ENCODE results near the gene RNF114.
"Not testable (repeated sequence)": the region's sequence is repeated elsewhere in the genome, so short reads cannot be mapped to it uniquely, and the experiment has no call there.

Gene RNF114

GRCh38 chr20:49987015-49987867 lies 51.0 kb downstream of the RNF114 start:
- DNase-seq: no peak

- no peak for DNase-seq
Observed at GRCh38 chr20:49987868-49988690, 51.9 kb downstream of the RNF114 start.

GRCh38 chr20:49989234-49990065 lies 53.3 kb downstream of the RNF114 start:
- DNase-seq: no peak

- no peak for DNase-seq
Observed at GRCh38 chr20:49990271-49990720, 54.1 kb downstream of the RNF114 start.

GRCh38 chr20:49993301-49993751 lies 57.1 kb downstream of the RNF114 start:
- no peak for DNase-seq

- no peak for DNase-seq
Observed at GRCh38 chr20:49995586-49995985, 59.4 kb downstream of the RNF114 start.

- DNase-seq: not testable (repeated sequence)
Observed at GRCh38 chr20:49998478-49999188, 62.4 kb downstream of the RNF114 start.

- no peak for DNase-seq
Observed at GRCh38 chr20:49999329-49999728, 63.1 kb downstream of the RNF114 start.

GRCh38 chr20:50000548-50001222 lies 64.5 kb downstream of the RNF114 start:
- DNase-seq: not testable (repeated sequence)

GRCh38 chr20:50001784-50002311 lies 65.7 kb downstream of the RNF114 start:
- no peak for DNase-seq

- DNase-seq: no peak
Observed at GRCh38 chr20:50003253-50003656, 67.1 kb downstream of the RNF114 start.
